ENCODE results near the gene KRTAP12-2. TPM values are rescaled to one million over a fixed set of nuclear protein-coding genes. Genes with fewer than 3 reads are reported as not detected.

The KRTAP12-2 gene
- total and polyA plus RNA-seq, 2 donors (not counting 3 experiments of a cell fraction or from before 2014, with no cell fraction given): not detected

DNA sequence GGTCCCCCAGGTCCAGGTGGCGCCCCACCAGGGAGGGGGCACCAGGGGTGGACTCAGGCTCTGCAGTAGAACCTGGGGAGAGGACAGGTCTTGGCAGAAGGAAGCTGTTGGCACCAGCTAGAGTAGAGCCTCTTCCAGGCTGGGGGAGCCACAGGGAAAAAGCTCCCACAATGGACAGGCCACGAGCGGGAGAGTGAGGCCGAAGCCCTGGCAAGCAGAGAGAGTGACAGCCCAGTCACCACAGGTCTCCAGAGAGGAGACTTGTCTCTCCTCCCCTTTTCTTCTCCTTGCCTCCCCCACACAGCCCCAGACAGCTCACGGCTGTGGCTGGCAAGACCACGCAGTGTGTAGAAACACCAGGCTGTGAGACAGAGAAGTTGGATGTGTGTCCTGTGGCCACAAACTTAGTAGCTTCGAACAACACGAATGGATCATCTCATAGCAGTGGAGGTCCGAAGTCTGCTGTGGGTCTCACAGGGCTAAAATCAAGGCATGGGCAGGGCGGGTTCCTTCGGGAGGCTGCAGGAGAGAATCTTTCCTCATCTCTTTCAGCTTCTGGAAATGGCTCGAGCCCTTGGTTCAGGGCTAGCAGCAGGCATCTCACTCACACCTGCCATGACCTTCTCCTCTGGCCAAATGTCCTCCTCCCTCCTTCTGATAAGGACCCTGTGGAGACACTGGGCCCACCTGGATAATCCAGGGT is 15.6 kb downstream of the KRTAP12-2 start:
- Histone ChIP-seq H3K9me1 (replicated peaks; ENCODE audit: control insufficient read depth, extremely low read depth, insufficient read depth, low read length) (no peaks in the 10 kb centered on the region), H3K4me1 (ENCODE audit: control insufficient read depth, extremely low read depth, insufficient read depth, low read length) (no peaks in the 10 kb centered on the region), H3K27ac (ENCODE audit: insufficient read depth, low read depth, low read length) (no peak overlapping the region), H3K9me3 (replicated peaks; ENCODE audit: control insufficient read depth, insufficient read depth, low read length) (no peaks in the 10 kb centered on the region), H3K9ac (replicated peaks; ENCODE audit: extremely low read depth, insufficient read depth, low read length) (no peak overlapping the region), H3K4me2 (ENCODE audit: insufficient read depth, low read length) (no peak overlapping the region), H3K36me3 (ENCODE audit: control insufficient read depth in 2 of 2, extremely low read depth in 1 of 2, insufficient read depth in 2 of 2, low read length in 2 of 2) (no peaks in the 10 kb centered on the region), H3K27me3 (ENCODE audit: control insufficient read depth in 2 of 2, insufficient read depth in 2 of 2, low read length in 2 of 2) (no peaks in the 10 kb centered on the region), H2AFZ (ENCODE audit: low read depth, low read length) (no peak overlapping the region), H3K4me3 (replicated peaks in 1 of 3; ENCODE audit: insufficient read depth in 1 of 3, low read depth in 1 of 3, low read length in 3 of 3) (no peak overlapping the region), H4K20me1 (replicated peaks; ENCODE audit: control insufficient read depth, extremely low read depth, insufficient read depth, low read length) (no peaks in the 10 kb centered on the region), H3K79me2 (ENCODE audit: control insufficient read depth, insufficient read depth, low read length) (no peaks in the 10 kb centered on the region)
- CTCF ChIA-PET: no interaction called here
- intact Hi-C loops (cut with micrococcal nuclease) (no loop called here), dilution Hi-C loops (cut with MboI; ENCODE audit: extremely low pct_ligation_motif_present, low sequenced_read_pairs) (no loop called here)
- no TSS peak for BruUV-seq (replicated peaks)
- TF ChIP-seq FOS (IDR thresholded peaks at IDR 0.05; ENCODE audit: borderline replicate concordance, insufficient read depth, low read length): no peak
- TF ChIP-seq, protein P1, sequence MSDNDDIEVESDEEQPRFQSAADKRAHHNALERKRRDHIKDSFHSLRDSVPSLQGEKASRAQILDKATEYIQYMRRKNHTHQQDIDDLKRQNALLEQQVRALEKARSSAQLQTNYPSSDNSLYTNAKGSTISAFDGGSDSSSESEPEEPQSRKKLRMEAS (IDR thresholded peaks at IDR 0.05; ENCODE audit: insufficient read depth, insufficient read length): no peak
- TF ChIP-seq JUN (IDR thresholded peaks at IDR 0.05; ENCODE audit: borderline replicate concordance, insufficient read depth, insufficient read length, low read depth): no peak
- no peak for TF ChIP-seq EZH2 (IDR thresholded peaks at IDR 0.05; ENCODE audit: borderline replicate concordance, low read depth, low read length, severe bottlenecking)
- no peak for TF ChIP-seq POLR2A (IDR thresholded peaks at IDR 0.05; ENCODE audit: low read depth, low read length)
- FAIRE-seq (no peak), DNase-seq (ENCODE audit: low read depth, low spot score) (no peak)
- POLR2A ChIA-PET: no interaction called here

DNA sequence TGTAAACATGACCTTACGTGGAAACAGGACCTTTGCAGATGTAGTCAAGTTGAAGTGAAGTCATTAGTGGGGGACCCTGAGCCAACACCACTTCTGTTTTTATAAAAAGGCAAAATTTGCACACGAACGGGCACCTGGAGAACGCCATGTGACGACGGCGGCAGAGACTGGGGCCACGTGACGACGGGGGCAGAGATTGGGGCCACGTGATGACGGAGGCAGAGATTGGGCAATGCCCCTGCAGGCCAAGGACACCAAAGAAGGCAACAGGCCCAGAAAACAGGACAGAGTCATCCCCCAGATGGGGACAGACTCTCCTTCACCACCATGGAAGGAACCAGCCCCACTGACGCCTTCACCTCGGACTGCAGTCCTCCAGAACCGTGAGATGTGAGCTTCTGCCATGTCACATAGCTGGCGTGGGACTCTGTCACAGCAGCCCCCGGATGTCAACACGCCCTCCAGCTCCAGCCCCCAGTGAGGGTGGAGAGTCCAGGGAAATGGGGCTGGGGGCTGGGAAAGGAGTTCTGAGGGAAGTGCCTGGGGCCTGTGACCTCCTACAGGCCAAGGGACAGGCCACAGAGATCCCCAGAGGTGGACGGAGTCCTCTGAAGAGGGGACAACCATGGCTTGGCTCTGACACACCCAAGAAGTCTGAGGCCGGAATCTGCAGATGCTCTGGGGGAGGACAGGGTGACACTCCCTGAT is 16.3 kb downstream of the KRTAP12-2 start:
- Histone ChIP-seq H4K20me1 (replicated peaks; ENCODE audit: control insufficient read depth, extremely low read depth, insufficient read depth, low read length) (no peaks in the 10 kb centered on the region), H3K9me1 (replicated peaks; ENCODE audit: control insufficient read depth, extremely low read depth, insufficient read depth, low read length) (no peaks in the 10 kb centered on the region), H3K79me2 (ENCODE audit: control insufficient read depth, insufficient read depth, low read length) (no peaks in the 10 kb centered on the region), H3K4me2 (ENCODE audit: insufficient read depth, low read length) (no peak overlapping the region), H3K9me3 (replicated peaks; ENCODE audit: control insufficient read depth, insufficient read depth, low read length) (no peaks in the 10 kb centered on the region), H3K4me3 (replicated peaks in 1 of 3; ENCODE audit: insufficient read depth in 1 of 3, low read depth in 1 of 3, low read length in 3 of 3) (no peak overlapping the region), H3K36me3 (ENCODE audit: control insufficient read depth in 2 of 2, extremely low read depth in 1 of 2, insufficient read depth in 2 of 2, low read length in 2 of 2) (no peaks in the 10 kb centered on the region), H3K27me3 (ENCODE audit: control insufficient read depth in 2 of 2, insufficient read depth in 2 of 2, low read length in 2 of 2) (no peaks in the 10 kb centered on the region), H2AFZ (ENCODE audit: low read depth, low read length) (no peak overlapping the region), H3K4me1 (ENCODE audit: control insufficient read depth, extremely low read depth, insufficient read depth, low read length) (no peaks in the 10 kb centered on the region), H3K27ac (ENCODE audit: insufficient read depth, low read depth, low read length) (no peak overlapping the region), H3K9ac (replicated peaks; ENCODE audit: extremely low read depth, insufficient read depth, low read length) (no peak overlapping the region)
- FAIRE-seq (no peak), DNase-seq (ENCODE audit: low read depth, low spot score) (no peak)
- ChIA-PET CTCF (no interaction called here), POLR2A (no interaction called here)
- intact Hi-C loops (cut with micrococcal nuclease): no loop called here
- TF ChIP-seq GATA2 (IDR thresholded peaks at IDR 0.05; ENCODE audit: insufficient read depth, insufficient read length, low read depth, low read length): no peak
- TF ChIP-seq, protein P2, sequence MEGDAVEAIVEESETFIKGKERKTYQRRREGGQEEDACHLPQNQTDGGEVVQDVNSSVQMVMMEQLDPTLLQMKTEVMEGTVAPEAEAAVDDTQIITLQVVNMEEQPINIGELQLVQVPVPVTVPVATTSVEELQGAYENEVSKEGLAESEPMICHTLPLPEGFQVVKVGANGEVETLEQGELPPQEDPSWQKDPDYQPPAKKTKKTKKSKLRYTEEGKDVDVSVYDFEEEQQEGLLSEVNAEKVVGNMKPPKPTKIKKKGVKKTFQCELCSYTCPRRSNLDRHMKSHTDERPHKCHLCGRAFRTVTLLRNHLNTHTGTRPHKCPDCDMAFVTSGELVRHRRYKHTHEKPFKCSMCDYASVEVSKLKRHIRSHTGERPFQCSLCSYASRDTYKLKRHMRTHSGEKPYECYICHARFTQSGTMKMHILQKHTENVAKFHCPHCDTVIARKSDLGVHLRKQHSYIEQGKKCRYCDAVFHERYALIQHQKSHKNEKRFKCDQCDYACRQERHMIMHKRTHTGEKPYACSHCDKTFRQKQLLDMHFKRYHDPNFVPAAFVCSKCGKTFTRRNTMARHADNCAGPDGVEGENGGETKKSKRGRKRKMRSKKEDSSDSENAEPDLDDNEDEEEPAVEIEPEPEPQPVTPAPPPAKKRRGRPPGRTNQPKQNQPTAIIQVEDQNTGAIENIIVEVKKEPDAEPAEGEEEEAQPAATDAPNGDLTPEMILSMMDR (IDR thresholded peaks at IDR 0.05; ENCODE audit: extremely low read depth in 1 of 2, insufficient read depth in 1 of 2, low read depth in 1 of 2, low read length in 2 of 2): no peak
- TF ChIP-seq JUN (IDR thresholded peaks at IDR 0.05; ENCODE audit: borderline replicate concordance, insufficient read depth, insufficient read length, low read depth): no peak
- TF ChIP-seq POLR2AphosphoS5 (IDR thresholded peaks at IDR 0.05; ENCODE audit: insufficient read depth, low read depth, low read length): no peak
- TF ChIP-seq MYC (IDR thresholded peaks at IDR 0.05; ENCODE audit: low read depth, low read length): no peak
- no peak for TF ChIP-seq FOS (IDR thresholded peaks at IDR 0.05; ENCODE audit: borderline replicate concordance, insufficient read depth, low read length)
- no peak for TF ChIP-seq EZH2 (IDR thresholded peaks at IDR 0.05; ENCODE audit: borderline replicate concordance, low read depth, low read length, severe bottlenecking)
- TF ChIP-seq, protein P1 (IDR thresholded peaks at IDR 0.05; ENCODE audit: insufficient read depth, insufficient read length): no peak
- TF ChIP-seq POLR2A (IDR thresholded peaks at IDR 0.05; ENCODE audit: low read depth, low read length): no peak
- no TSS peak for BruUV-seq (replicated peaks)
- dilution Hi-C loops (cut with MboI; ENCODE audit: extremely low pct_ligation_motif_present, low sequenced_read_pairs): no loop called here

Data from endothelial cell of umbilical vein (primary cell).